HEK293 (cell line): ENCODE results near the gene UBAC2.

Experiments used
- CTCF ChIA-PET: fragments of 350-600 bp; formaldehyde crosslinking; extraction: SDS; loops from one replicate; lab custom pipeline; 2021; ENCODE audit warnings: antibody characterized with exemption; lab: Yijun Ruan, JAX
- POLR2A ChIA-PET: fragments of 300-600 bp; formaldehyde crosslinking; extraction: SDS; loops from one replicate; lab custom pipeline; 2020; ENCODE audit warnings: antibody characterized with exemption, inconsistent platforms; lab: Yijun Ruan, JAX
- H3K27ac ChIP-seq: fragments of 200-500 bp; sonication (Bioruptor generic); 2 replicates; pipeline ENCODE4 v1.5.1; 2014; ENCODE audit warnings: low read depth, low read length, control low read depth, inconsistent platforms; ENCODE audit errors: extremely low read depth
- H3K36me3 ChIP-seq, 2 experiments: fragments of 200-500 bp in 1 of 2; sonication (Bioruptor generic) in 1 of 2; 1 replicate in 1 of 2; 2 replicates in 1 of 2; pipeline ENCODE4 v1.5.1; 2014 to 2017; ENCODE audit warnings: inconsistent platforms in 2 of 2, low read length in 2 of 2; ENCODE audit not compliant: control insufficient read depth in 2 of 2, insufficient read depth in 1 of 2
- H3K4me1 ChIP-seq: fragments of 200-500 bp; sonication (Bioruptor generic); 2 replicates; pipeline ENCODE4 v1.5.1; 2014; ENCODE audit warnings: mild to moderate bottlenecking, low read length, inconsistent platforms; ENCODE audit not compliant: control insufficient read depth, insufficient read depth
- H3K4me3 ChIP-seq: 2 replicates; pipeline ENCODE4 v1.5.1; 2011; ENCODE audit warnings: low read depth, mild to moderate bottlenecking, control low read depth, low read length, moderate library complexity
- H3K9me3 ChIP-seq: fragments of 200-500 bp; sonication (Bioruptor generic); 2 replicates; pipeline ENCODE4 v1.5.1; 2014; ENCODE audit warnings: low read depth, low read length, inconsistent platforms; ENCODE audit not compliant: control insufficient read depth, insufficient read depth
- GLI2 ChIP-seq: fragments of 450-650 bp; formaldehyde crosslinking; IDR thresholded peaks from 2 replicates; pipeline ENCODE4; 2017; ENCODE audit warnings: missing biosample characterization, missing genetic modification characterization, low read depth, borderline replicate concordance
- HOXA7 ChIP-seq: sonication (generic); formaldehyde crosslinking; IDR thresholded peaks from 2 replicates; pipeline ENCODE4 v1.8.1; 2022; ENCODE audit warnings: missing genetic modification reagents, borderline replicate concordance
- MEIS1 ChIP-seq: sonication (generic); formaldehyde crosslinking; IDR thresholded peaks from 2 replicates; pipeline ENCODE4 v1.8.1; 2022; ENCODE audit warnings: missing genetic modification reagents, mild to moderate bottlenecking, borderline replicate concordance
- OVOL3 ChIP-seq: fragments of 450-650 bp; formaldehyde crosslinking; IDR thresholded peaks from 2 replicates; pipeline ENCODE4 v1.5.1; 2016; ENCODE audit warnings: missing biosample characterization, missing genetic modification characterization
- PRDM1 ChIP-seq: fragments of 450-650 bp; formaldehyde crosslinking; IDR thresholded peaks from 2 replicates; pipeline ENCODE4; 2016; ENCODE audit warnings: missing biosample characterization, missing genetic modification characterization
- SP3 ChIP-seq: fragments of 450-650 bp; formaldehyde crosslinking; IDR thresholded peaks from 2 replicates; pipeline ENCODE4 v1.5.1; 2016; ENCODE audit warnings: missing biosample characterization, missing genetic modification characterization
- WT1 ChIP-seq: fragments of 450-650 bp; formaldehyde crosslinking; IDR thresholded peaks from 2 replicates; pipeline ENCODE4 v1.5.1; 2016; ENCODE audit warnings: missing biosample characterization, missing genetic modification characterization
- YY1 ChIP-seq: fragments of 450-650 bp; formaldehyde crosslinking; IDR thresholded peaks from 2 replicates; pipeline ENCODE4 v1.5.1; 2018; ENCODE audit warnings: missing biosample characterization, missing genetic modification characterization
- ZBTB8A ChIP-seq: fragments of 450-650 bp; formaldehyde crosslinking; IDR thresholded peaks from 2 replicates; pipeline ENCODE4 v1.5.1; 2016; ENCODE audit warnings: missing biosample characterization, missing genetic modification characterization
- ZFHX2 ChIP-seq: fragments of 450-650 bp; formaldehyde crosslinking; conservative IDR thresholded peaks from 2 replicates; pipeline ENCODE4 v1.5.1; 2016; ENCODE audit warnings: missing biosample characterization, missing genetic modification characterization
- ZFP37 ChIP-seq: fragments of 450-650 bp; formaldehyde crosslinking; IDR thresholded peaks from 2 replicates; pipeline ENCODE4 v1.5.1; 2016; ENCODE audit warnings: missing biosample characterization, missing genetic modification characterization
- ZNF157 ChIP-seq: fragments of 450-650 bp; formaldehyde crosslinking; IDR thresholded peaks from 2 replicates; pipeline ENCODE4 v1.5.1; 2016; ENCODE audit warnings: missing biosample characterization, missing genetic modification characterization
- ZNF175 ChIP-seq: fragments of 450-650 bp; formaldehyde crosslinking; IDR thresholded peaks from 2 replicates; pipeline ENCODE4 v1.5.1; 2016; ENCODE audit warnings: missing biosample characterization, missing genetic modification characterization
- ZNF223 ChIP-seq: fragments of 450-650 bp; formaldehyde crosslinking; IDR thresholded peaks from 2 replicates; pipeline ENCODE4 v1.5.1; 2016; ENCODE audit warnings: missing biosample characterization, missing genetic modification characterization
- ZNF335 ChIP-seq: fragments of 450-650 bp; formaldehyde crosslinking; conservative IDR thresholded peaks from 2 replicates; pipeline ENCODE4 v1.5.1; 2016; ENCODE audit warnings: missing biosample characterization, missing genetic modification characterization
- ZNF510 ChIP-seq: fragments of 450-650 bp; formaldehyde crosslinking; IDR thresholded peaks from 2 replicates; pipeline ENCODE4 v1.5.1; 2018; ENCODE audit warnings: mild to moderate bottlenecking, missing genetic modification characterization, missing biosample characterization; ENCODE audit not compliant: insufficient replicate concordance
- ZNF521 ChIP-seq: fragments of 450-650 bp; formaldehyde crosslinking; IDR thresholded peaks from 2 replicates; pipeline ENCODE4 v1.5.1; 2017; ENCODE audit warnings: missing biosample characterization, mild to moderate bottlenecking, missing genetic modification characterization
- ZNF548 ChIP-seq: fragments of 450-650 bp; formaldehyde crosslinking; IDR thresholded peaks from 2 replicates; pipeline ENCODE4 v1.5.1; 2016; ENCODE audit warnings: missing biosample characterization, missing genetic modification characterization
- ZNF621 ChIP-seq: fragments of 450-650 bp; formaldehyde crosslinking; IDR thresholded peaks from 2 replicates; pipeline ENCODE4 v1.5.1; 2017; ENCODE audit warnings: missing biosample characterization, missing genetic modification characterization
- ZNF624 ChIP-seq: fragments of 450-650 bp; formaldehyde crosslinking; IDR thresholded peaks from 2 replicates; pipeline ENCODE4 v1.5.1; 2017; ENCODE audit warnings: missing biosample characterization, missing genetic modification characterization
- ZNF658 ChIP-seq: fragments of 450-650 bp; formaldehyde crosslinking; IDR thresholded peaks from 2 replicates; pipeline ENCODE4; 2016; ENCODE audit warnings: missing biosample characterization, missing genetic modification characterization
- ZNF707 ChIP-seq: fragments of 450-650 bp; formaldehyde crosslinking; IDR thresholded peaks from 2 replicates; pipeline ENCODE4 v1.5.1; 2016; ENCODE audit warnings: missing biosample characterization, missing genetic modification characterization
- ZNF747 ChIP-seq: fragments of 450-650 bp; formaldehyde crosslinking; IDR thresholded peaks from 2 replicates; pipeline ENCODE4 v1.5.1; 2016; ENCODE audit warnings: missing biosample characterization, missing genetic modification characterization
- ZNF776 ChIP-seq: fragments of 450-650 bp; formaldehyde crosslinking; IDR thresholded peaks from 2 replicates; pipeline ENCODE4 v1.5.0; 2017; ENCODE audit warnings: missing biosample characterization, missing genetic modification characterization, borderline replicate concordance
- ZSCAN23 ChIP-seq: fragments of 450-650 bp; formaldehyde crosslinking; IDR thresholded peaks from 2 replicates; pipeline ENCODE4 v1.5.1; 2016; ENCODE audit warnings: missing biosample characterization, missing genetic modification characterization
- TF ChIP-seq, protein P1 (sequence below): IDR thresholded peaks from 2 replicates; pipeline ENCODE4 v1.6.1; 2011; ENCODE audit warnings: mild to moderate bottlenecking, low read depth, low read length, borderline replicate concordance
- TF ChIP-seq, protein P2 (sequence below): fragments of 450-650 bp; formaldehyde crosslinking; IDR thresholded peaks from 2 replicates; pipeline ENCODE4 v1.5.1; 2016; ENCODE audit warnings: missing biosample characterization, missing genetic modification characterization
- TF ChIP-seq, protein P3 (sequence below): fragments of 450-650 bp; formaldehyde crosslinking; IDR thresholded peaks from 2 replicates; pipeline ENCODE4 v1.5.1; 2016; ENCODE audit warnings: missing biosample characterization, missing genetic modification characterization
- TF ChIP-seq, protein P4 (sequence below): fragments of 450-650 bp; formaldehyde crosslinking; IDR thresholded peaks from 2 replicates; pipeline ENCODE4 v1.5.1; 2016; ENCODE audit warnings: missing biosample characterization, missing genetic modification characterization
- TF ChIP-seq, protein P5 (sequence below): fragments of 450-650 bp; formaldehyde crosslinking; IDR thresholded peaks from 2 replicates; pipeline ENCODE4 v1.5.1; 2016; ENCODE audit warnings: missing biosample characterization, missing genetic modification characterization

The UBAC2 gene

DNA sequence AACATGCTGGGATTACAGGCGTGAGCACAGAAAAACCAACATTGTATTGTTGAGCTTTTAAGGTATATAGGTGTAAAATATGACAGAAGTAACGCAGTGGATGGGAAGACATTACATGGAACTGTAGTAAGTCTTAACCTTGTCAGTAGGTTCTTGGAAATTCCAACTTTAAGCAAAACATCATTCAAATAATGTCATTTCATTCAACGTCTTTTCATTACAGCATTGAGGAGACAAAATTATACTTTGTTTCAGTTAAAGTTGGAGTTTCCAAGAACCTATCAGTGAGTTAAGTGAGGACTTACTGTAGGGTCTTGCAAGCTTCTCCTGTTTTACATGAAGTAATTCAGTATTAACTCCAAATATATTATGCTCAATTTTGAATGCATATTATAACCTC lies 133.6 kb downstream of the UBAC2 start:
- CTCF ChIA-PET: interaction anchor here (0.7 to 1.6 kb wide), 2 partner anchors 16 to 65 kb away, joined by 3 to 8 read pairs; no protein-coding TSS in a partner anchor
- no peaks in the 10 kb centered on the region for H3K9me3 ChIP-seq
- H3K27ac ChIP-seq: no peak overlapping the region
- H3K4me3 ChIP-seq: no peak overlapping the region
- no peaks in the 10 kb centered on the region for H3K4me1 ChIP-seq
- TF ChIP-seq, protein P1, sequence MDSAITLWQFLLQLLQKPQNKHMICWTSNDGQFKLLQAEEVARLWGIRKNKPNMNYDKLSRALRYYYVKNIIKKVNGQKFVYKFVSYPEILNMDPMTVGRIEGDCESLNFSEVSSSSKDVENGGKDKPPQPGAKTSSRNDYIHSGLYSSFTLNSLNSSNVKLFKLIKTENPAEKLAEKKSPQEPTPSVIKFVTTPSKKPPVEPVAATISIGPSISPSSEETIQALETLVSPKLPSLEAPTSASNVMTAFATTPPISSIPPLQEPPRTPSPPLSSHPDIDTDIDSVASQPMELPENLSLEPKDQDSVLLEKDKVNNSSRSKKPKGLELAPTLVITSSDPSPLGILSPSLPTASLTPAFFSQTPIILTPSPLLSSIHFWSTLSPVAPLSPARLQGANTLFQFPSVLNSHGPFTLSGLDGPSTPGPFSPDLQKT: no peak
- TF ChIP-seq, protein P2, sequence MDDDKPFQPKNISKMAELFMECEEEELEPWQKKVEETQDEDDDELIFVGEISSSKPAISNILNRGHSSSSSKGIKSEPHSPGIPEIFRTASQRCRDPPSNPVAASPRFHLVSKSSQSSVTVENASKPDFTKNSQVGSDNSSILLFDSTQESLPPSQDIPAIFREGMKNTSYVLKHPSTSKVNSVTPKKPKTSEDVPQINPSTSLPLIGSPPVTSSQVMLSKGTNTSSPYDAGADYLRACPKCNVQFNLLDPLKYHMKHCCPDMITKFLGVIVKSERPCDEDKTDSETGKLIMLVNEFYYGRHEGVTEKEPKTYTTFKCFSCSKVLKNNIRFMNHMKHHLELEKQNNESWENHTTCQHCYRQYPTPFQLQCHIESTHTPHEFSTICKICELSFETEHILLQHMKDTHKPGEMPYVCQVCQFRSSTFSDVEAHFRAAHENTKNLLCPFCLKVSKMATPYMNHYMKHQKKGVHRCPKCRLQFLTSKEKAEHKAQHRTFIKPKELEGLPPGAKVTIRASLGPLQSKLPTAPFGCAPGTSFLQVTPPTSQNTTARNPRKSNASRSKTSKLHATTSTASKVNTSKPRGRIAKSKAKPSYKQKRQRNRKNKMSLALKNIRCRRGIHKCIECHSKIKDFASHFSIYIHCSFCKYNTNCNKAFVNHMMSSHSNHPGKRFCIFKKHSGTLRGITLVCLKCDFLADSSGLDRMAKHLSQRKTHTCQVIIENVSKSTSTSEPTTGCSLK (tag by site-specific recombination): no peak
- no peak for TF ChIP-seq PRDM1 (tag by site-specific recombination)
- no peak for TF ChIP-seq ZNF707 (tag by site-specific recombination)
- no peak for TF ChIP-seq MEIS1 (CRISPR knock-in tag)
- TF ChIP-seq ZNF747 (tag by site-specific recombination): no peak
- no peak for TF ChIP-seq SP3 (tag by site-specific recombination)
- TF ChIP-seq ZNF521 (tag by site-specific recombination): no peak
- no peak for TF ChIP-seq ZNF157
- TF ChIP-seq YY1 (tag by site-specific recombination): no peak
- no peak for TF ChIP-seq ZNF621 (tag by site-specific recombination)
- no peak for TF ChIP-seq OVOL3 (tag by site-specific recombination)
- TF ChIP-seq ZNF175 (tag by site-specific recombination): no peak
- TF ChIP-seq, protein P3, sequence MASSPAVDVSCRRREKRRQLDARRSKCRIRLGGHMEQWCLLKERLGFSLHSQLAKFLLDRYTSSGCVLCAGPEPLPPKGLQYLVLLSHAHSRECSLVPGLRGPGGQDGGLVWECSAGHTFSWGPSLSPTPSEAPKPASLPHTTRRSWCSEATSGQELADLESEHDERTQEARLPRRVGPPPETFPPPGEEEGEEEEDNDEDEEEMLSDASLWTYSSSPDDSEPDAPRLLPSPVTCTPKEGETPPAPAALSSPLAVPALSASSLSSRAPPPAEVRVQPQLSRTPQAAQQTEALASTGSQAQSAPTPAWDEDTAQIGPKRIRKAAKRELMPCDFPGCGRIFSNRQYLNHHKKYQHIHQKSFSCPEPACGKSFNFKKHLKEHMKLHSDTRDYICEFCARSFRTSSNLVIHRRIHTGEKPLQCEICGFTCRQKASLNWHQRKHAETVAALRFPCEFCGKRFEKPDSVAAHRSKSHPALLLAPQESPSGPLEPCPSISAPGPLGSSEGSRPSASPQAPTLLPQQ (tag by site-specific recombination): no peak
- no peak for TF ChIP-seq ZNF223 (tag by site-specific recombination)
- TF ChIP-seq ZBTB8A (tag by site-specific recombination): no peak
- TF ChIP-seq ZNF658 (tag by site-specific recombination): no peak
- POLR2A ChIA-PET: no interaction called here
- H3K36me3 ChIP-seq: peaks cover 0 to 3% of the 10 kb centered on the region in 2 experiments; a peak in 1 of 3 replicates

DNA sequence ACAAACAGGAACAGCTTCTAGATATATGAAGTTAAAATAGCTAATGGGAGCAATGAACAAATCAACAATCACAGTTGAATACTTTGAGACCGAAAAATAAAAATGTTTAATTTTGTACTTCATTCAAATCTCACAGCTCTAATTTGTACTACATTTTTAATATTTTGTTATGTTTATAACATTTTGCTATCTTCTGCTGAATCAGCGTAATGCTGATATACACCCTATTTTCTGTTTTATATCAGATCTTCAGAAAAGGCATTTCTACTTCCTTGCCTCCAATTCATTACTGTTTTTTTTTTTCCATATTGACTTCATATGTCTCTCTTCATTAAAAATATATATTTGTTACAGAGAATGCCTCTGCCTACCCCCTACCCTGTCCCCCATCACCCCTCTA lies 134.4 kb downstream of the UBAC2 start:
- Histone ChIP-seq H3K36me3 (no peaks in the 10 kb centered on the region), H3K4me1 (no peaks in the 10 kb centered on the region; the same call in 1 of the 2 replicates), H3K27ac (no peak overlapping the region), H3K9me3 (no peaks in the 10 kb centered on the region), H3K4me3 (no peak overlapping the region)
- CTCF ChIA-PET: interaction anchor here (0.6 to 1.6 kb wide), 3 partner anchors 10 to 69 kb away, joined by 3 to 8 read pairs (median 4); no protein-coding TSS in a partner anchor
- POLR2A ChIA-PET: no interaction called here
- TF ChIP-seq ZNF548 (tag by site-specific recombination): no peak
- no peak for TF ChIP-seq GLI2 (tag by site-specific recombination)
- no peak for TF ChIP-seq ZFP37 (tag by site-specific recombination)
- TF ChIP-seq WT1 (tag by site-specific recombination): no peak
- TF ChIP-seq, protein P4, sequence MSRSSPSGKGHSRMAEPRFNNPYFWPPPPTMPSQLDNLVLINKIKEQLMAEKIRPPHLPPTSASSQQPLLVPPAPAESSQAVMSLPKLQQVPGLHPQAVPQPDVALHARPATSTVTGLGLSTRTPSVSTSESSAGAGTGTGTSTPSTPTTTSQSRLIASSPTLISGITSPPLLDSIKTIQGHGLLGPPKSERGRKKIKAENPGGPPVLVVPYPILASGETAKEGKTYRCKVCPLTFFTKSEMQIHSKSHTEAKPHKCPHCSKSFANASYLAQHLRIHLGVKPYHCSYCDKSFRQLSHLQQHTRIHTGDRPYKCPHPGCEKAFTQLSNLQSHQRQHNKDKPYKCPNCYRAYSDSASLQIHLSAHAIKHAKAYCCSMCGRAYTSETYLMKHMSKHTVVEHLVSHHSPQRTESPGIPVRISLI: no peak
- TF ChIP-seq HOXA7 (CRISPR knock-in tag): no peak
- TF ChIP-seq ZNF510 (tag by site-specific recombination): no peak
- TF ChIP-seq, protein P5, sequence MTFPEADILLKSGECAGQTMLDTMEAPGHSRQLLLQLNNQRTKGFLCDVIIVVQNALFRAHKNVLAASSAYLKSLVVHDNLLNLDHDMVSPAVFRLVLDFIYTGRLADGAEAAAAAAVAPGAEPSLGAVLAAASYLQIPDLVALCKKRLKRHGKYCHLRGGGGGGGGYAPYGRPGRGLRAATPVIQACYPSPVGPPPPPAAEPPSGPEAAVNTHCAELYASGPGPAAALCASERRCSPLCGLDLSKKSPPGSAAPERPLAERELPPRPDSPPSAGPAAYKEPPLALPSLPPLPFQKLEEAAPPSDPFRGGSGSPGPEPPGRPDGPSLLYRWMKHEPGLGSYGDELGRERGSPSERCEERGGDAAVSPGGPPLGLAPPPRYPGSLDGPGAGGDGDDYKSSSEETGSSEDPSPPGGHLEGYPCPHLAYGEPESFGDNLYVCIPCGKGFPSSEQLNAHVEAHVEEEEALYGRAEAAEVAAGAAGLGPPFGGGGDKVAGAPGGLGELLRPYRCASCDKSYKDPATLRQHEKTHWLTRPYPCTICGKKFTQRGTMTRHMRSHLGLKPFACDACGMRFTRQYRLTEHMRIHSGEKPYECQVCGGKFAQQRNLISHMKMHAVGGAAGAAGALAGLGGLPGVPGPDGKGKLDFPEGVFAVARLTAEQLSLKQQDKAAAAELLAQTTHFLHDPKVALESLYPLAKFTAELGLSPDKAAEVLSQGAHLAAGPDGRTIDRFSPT (tag by site-specific recombination): no peak
- TF ChIP-seq ZNF776: no peak
- no peak for TF ChIP-seq ZSCAN23 (tag by site-specific recombination)
- TF ChIP-seq ZNF335: no peak
- no peak for TF ChIP-seq ZFHX2 (tag by site-specific recombination)
- no peak for TF ChIP-seq ZNF624 (tag by site-specific recombination)
